GM21381 (cell line): ENCODE data around the gene LIN54.
"Not testable (repeated sequence)": the region's sequence is repeated elsewhere in the genome, so short reads cannot be mapped to it uniquely, and the experiment has no call there.

Source experiments
- ATAC-seq: cut with Tn5 transposase; IDR thresholded peaks from one replicate; pipeline ENCODE4 v1.9.1; 2021; ENCODE audit warnings: mild to moderate bottlenecking, moderate library complexity; ENCODE audit not compliant: unreplicated experiment

The LIN54 gene

GRCh38 chr4:82951196-82951595 lies 59.4 kb downstream of the LIN54 start:
- no peak for ATAC-seq

GRCh38 chr4:82948647-82949204 lies 61.9 kb downstream of the LIN54 start:
- ATAC-seq, result no peak

GRCh38 chr4:82947498-82947897 lies 63.1 kb downstream of the LIN54 start:
- no peak for ATAC-seq

- no peak for ATAC-seq
These were observed 71.2 kb downstream of the LIN54 start for GRCh38 chr4:82939414-82939813.

GRCh38 chr4:82934441-82934840 lies 76.2 kb downstream of the LIN54 start:
- no peak for ATAC-seq

- ATAC-seq, result no peak
These were observed 79.5 kb downstream of the LIN54 start for GRCh38 chr4:82930848-82931755.

- no peak for ATAC-seq
These were observed 88.8 kb downstream of the LIN54 start for GRCh38 chr4:82921795-82922194.

- ATAC-seq, result no peak
These were observed 91.2 kb downstream of the LIN54 start for GRCh38 chr4:82919386-82919785.

- no peak for ATAC-seq
These were observed 92.5 kb downstream of the LIN54 start for GRCh38 chr4:82918091-82918490.

- not testable (repeated sequence) for ATAC-seq
These were observed 96.7 kb downstream of the LIN54 start for GRCh38 chr4:82913968-82914367.

GRCh38 chr4:82913305-82913704 lies 97.3 kb downstream of the LIN54 start:
- ATAC-seq, result no peak

GRCh38 chr4:82909326-82909725 lies 101.3 kb downstream of the LIN54 start:
- no peak for ATAC-seq

- peak; percentile 37 for ATAC-seq
These were observed 104.2 kb downstream of the LIN54 start for GRCh38 chr4:82906469-82906868.

- ATAC-seq, result peak; percentile 43
These were observed 105.4 kb downstream of the LIN54 start for GRCh38 chr4:82905205-82905604.

- ATAC-seq, result no peak
These were observed 106.9 kb downstream of the LIN54 start for GRCh38 chr4:82903737-82904136.

GRCh38 chr4:82901183-82901718 lies 109.4 kb downstream of the LIN54 start:
- ATAC-seq, result no peak

GRCh38 chr4:82900411-82901182 lies 110.0 kb downstream of the LIN54 start, which contains the start of gene THAP9:
Gene THAP9 (plus strand): TSS chr4:82900735. CDS start chr4:82900803, 68 bp downstream.
- peak; percentile 86 for ATAC-seq

GRCh38 chr4:82900066-82900410 lies 110.6 kb downstream of the LIN54 start:
- ATAC-seq, result peak; percentile 1

GRCh38 chr4:82899374-82900065 lies 111.1 kb downstream of the LIN54 start:
- no peak for ATAC-seq

GRCh38 chr4:82898322-82899243 lies 112.0 kb downstream of the LIN54 start:
- no peak for ATAC-seq
